ENCODE measurements around the gene PAK5.
"Not testable (repeated sequence)": the region's sequence is repeated elsewhere in the genome, so short reads cannot be mapped to it uniquely, and the experiment has no call there.

PAK5 gene

GRCh38 chr20:9677100-9677623 lies 161.7 kb downstream of the PAK5 start:
- DNase-seq: no peak

- DNase-seq: no peak
Measured at GRCh38 chr20:9672981-9673380, 165.9 kb downstream of the PAK5 start.

- DNase-seq: no peak
Measured at GRCh38 chr20:9672027-9672426, 166.8 kb downstream of the PAK5 start.

GRCh38 chr20:9668381-9668780 lies 170.5 kb downstream of the PAK5 start:
- no peak for DNase-seq

- DNase-seq: no peak
Measured at GRCh38 chr20:9663423-9663822, 175.5 kb downstream of the PAK5 start.

GRCh38 chr20:9660236-9660868 lies 178.5 kb downstream of the PAK5 start:
- no peak for DNase-seq

- no peak for DNase-seq
Measured at GRCh38 chr20:9647741-9648140, 191.1 kb downstream of the PAK5 start.

GRCh38 chr20:9646375-9646774 lies 192.5 kb downstream of the PAK5 start:
- no peak for DNase-seq

GRCh38 chr20:9642882-9643281 lies 196.0 kb downstream of the PAK5 start:
- DNase-seq: no peak

GRCh38 chr20:9641499-9642000 lies 197.3 kb downstream of the PAK5 start:
- DNase-seq: not testable (repeated sequence)

- DNase-seq: no peak
Measured at GRCh38 chr20:9637889-9638288, 201.0 kb downstream of the PAK5 start.

GRCh38 chr20:9635750-9636149 lies 203.1 kb downstream of the PAK5 start:
- no peak for DNase-seq

- no peak for DNase-seq
Measured at GRCh38 chr20:9634327-9634726, 204.5 kb downstream of the PAK5 start.

GRCh38 chr20:9632991-9633390 lies 205.9 kb downstream of the PAK5 start:
- no peak for DNase-seq

GRCh38 chr20:9632265-9632664 lies 206.6 kb downstream of the PAK5 start:
- no peak for DNase-seq

GRCh38 chr20:9630554-9630953 lies 208.3 kb downstream of the PAK5 start:
- DNase-seq: no peak

GRCh38 chr20:9629831-9630230 lies 209.0 kb downstream of the PAK5 start:
- no peak for DNase-seq

GRCh38 chr20:9628589-9628988 lies 210.3 kb downstream of the PAK5 start:
- DNase-seq: no peak

- no peak for DNase-seq
Measured at GRCh38 chr20:9628141-9628540, 210.7 kb downstream of the PAK5 start.

GRCh38 chr20:9627219-9627618 lies 211.7 kb downstream of the PAK5 start:
- no peak for DNase-seq

- no peak for DNase-seq
Measured at GRCh38 chr20:9626357-9626756, 212.5 kb downstream of the PAK5 start.

GRCh38 chr20:9617940-9618339 lies 220.9 kb downstream of the PAK5 start:
- no peak for DNase-seq

- DNase-seq: peak; percentile 45
Measured at GRCh38 chr20:9616833-9617461, 221.9 kb downstream of the PAK5 start.

GRCh38 chr20:9616455-9616805 lies 222.4 kb downstream of the PAK5 start:
- DNase-seq: no peak

All from stimulated activated CD4-positive, alpha-beta T cell treated with anti-CD3 and anti-CD28 coated beads, Interleukin-4, amount 100 ng/mL, for 24 hours (primary cell).